OCI-LY7 (cell line): Measurements from ENCODE around the gene SEC14L1. TPM values are rescaled to one million over a fixed set of nuclear protein-coding genes. Genes with fewer than 3 reads are reported as not detected.

Experiments used
- BruUV-seq: library from RNA; stranded (reverse); fragments of 400-500 nt; replicated peaks from 2 replicates; lab custom pipeline; 2021; lab: Mats Ljungman, UMichigan
- CTCF ChIA-PET: fragments of 300-600 bp; sonication (Branson Sonifier 250); formaldehyde crosslinking; loops from one replicate; lab custom pipeline; 2022; ENCODE audit warnings: antibody characterized with exemption; ENCODE audit not compliant: unreplicated experiment; lab: Charles Lee
- POLR2A ChIA-PET: fragments of 300-600 bp; sonication (Branson Sonifier 250); formaldehyde crosslinking; loops from one replicate; lab custom pipeline; 2022; ENCODE audit warnings: antibody characterized with exemption; lab: Charles Lee
- DNase-seq: peaks from one replicate; pipeline ENCODE4 v3.0.0-alpha.2; 2015; ENCODE audit warnings: low spot score
- H2AFZ ChIP-seq: fragments of 200-600 bp; sonication (generic), shearing (Covaris generic); 2 replicates; pipeline ENCODE4 v1.6.1; 2014; ENCODE audit warnings: mild to moderate bottlenecking, antibody characterized with exemption, low read length, moderate library complexity
- H3K27ac ChIP-seq: fragments of 200-600 bp; sonication (generic); 2 replicates; pipeline ENCODE4 v1.5.1; 2014; ENCODE audit warnings: mixed run types, low read depth, mild to moderate bottlenecking, moderate library complexity, low read length, inconsistent platforms; ENCODE audit not compliant: poor library complexity, severe bottlenecking
- H3K36me3 ChIP-seq: fragments of 200-600 bp; sonication (generic); 2 replicates; pipeline ENCODE4 v1.6.1; 2014; ENCODE audit warnings: mild to moderate bottlenecking, antibody characterized with exemption, low read length, moderate library complexity, mixed read lengths; ENCODE audit not compliant: insufficient read depth
- H3K4me1 ChIP-seq: fragments of 200-600 bp; sonication (generic); 2 replicates; pipeline ENCODE4 v1.5.1; 2014; ENCODE audit warnings: mild to moderate bottlenecking, low read length; ENCODE audit not compliant: insufficient read depth, poor library complexity, severe bottlenecking
- H3K4me2 ChIP-seq: fragments of 200-600 bp; sonication (generic); 2 replicates; pipeline ENCODE4 v1.6.1; 2014; ENCODE audit warnings: mild to moderate bottlenecking, low read length
- H3K4me3 ChIP-seq: fragments of 200-600 bp; sonication (generic); 2 replicates; pipeline ENCODE4 v1.5.1; 2014; ENCODE audit warnings: mild to moderate bottlenecking, low read depth, low read length; ENCODE audit not compliant: poor library complexity, severe bottlenecking
- H3K79me2 ChIP-seq: fragments of 200-600 bp; sonication (generic); 2 replicates; pipeline ENCODE4 v1.6.1; 2016; ENCODE audit warnings: low read depth, mild to moderate bottlenecking, low read length, moderate library complexity, mixed read lengths; ENCODE audit not compliant: insufficient read depth
- H3K9me2 ChIP-seq: fragments of 200-600 bp; sonication (generic); 2 replicates; pipeline ENCODE4 v1.6.1; 2016; ENCODE audit warnings: mild to moderate bottlenecking, low read length, mixed read lengths; ENCODE audit not compliant: insufficient read depth
- H3K9me3 ChIP-seq: fragments of 200-600 bp; sonication (generic); 2 replicates; pipeline ENCODE4 v1.6.1; 2014; ENCODE audit warnings: mild to moderate bottlenecking, mixed run types, low read length, mixed read lengths
- H4K20me1 ChIP-seq: fragments of 200-600 bp; sonication (generic); 2 replicates; pipeline ENCODE4 v1.6.1; 2014; ENCODE audit warnings: mild to moderate bottlenecking, antibody characterized with exemption, low read length, moderate library complexity, mixed read lengths; ENCODE audit not compliant: insufficient read depth
- CTCF ChIP-seq: fragments of 200-600 bp; sonication (generic); conservative IDR thresholded peaks from 2 replicates; pipeline ENCODE4 v1.5.1; 2014; ENCODE audit warnings: mild to moderate bottlenecking, antibody characterized with exemption, low read length, moderate library complexity, mixed read lengths
- EZH2phosphoT487 ChIP-seq: fragments of 200-600 bp; sonication (generic); IDR thresholded peaks from 2 replicates; pipeline ENCODE4 v1.6.1; 2018; ENCODE audit warnings: low read depth, borderline replicate concordance, mild to moderate bottlenecking, mixed run types, antibody characterized with exemption, low read length, moderate library complexity, mixed read lengths
- intact Hi-C: fragments of 100-400 bp; cut with micrococcal nuclease; formaldehyde crosslinking; loops from one replicate; pipeline ENCODE4 v1.10.0; 2022; ENCODE audit not compliant: unreplicated experiment
- total RNA-seq, 2 experiments: library from RNA; depleted of rRNA in 1 of 2; stranded (reverse); fragments of >200 nt in 1 of 2; shearing (Covaris generic) in 1 of 2; gene quantifications; 2 replicates each; pipeline ENCODE4 v1.2.3, GENCODE V29; 2014 to 2022

The SEC14L1 gene
- total RNA-seq, 2 experiments from 2014 or later: 137 to 227 TPM

- TF ChIP-seq EZH2phosphoT487 (no peak), CTCF (no peak)
- no peaks in the 10 kb centered on the region for H3K79me2 ChIP-seq
- H3K9me3 ChIP-seq: no peaks in the 10 kb centered on the region
- H3K4me3 ChIP-seq: no peak overlapping the region
- no peaks in the 10 kb centered on the region for H3K9me2 ChIP-seq
- DNase-seq: peak; percentile 62
- no peaks in the 10 kb centered on the region for H4K20me1 ChIP-seq
- H3K4me1 ChIP-seq: peaks cover 18% of the 10 kb centered on the region
- POLR2A ChIA-PET: no interaction called here
- no peak overlapping the region for H2AFZ ChIP-seq
- intact Hi-C loops: no loop called here
- CTCF ChIA-PET: interaction anchor here (0.6 kb wide), 1 partner anchor 194 kb away, joined by 3 read pairs; no protein-coding TSS in a partner anchor
- H3K36me3 ChIP-seq: no peaks in the 10 kb centered on the region
- no TSS peak for BruUV-seq
- H3K4me2 ChIP-seq: peak overlapping the region; percentile 11
- no peak overlapping the region for H3K27ac ChIP-seq
Observed at GRCh38 chr17:77233635-77234334, 93.0 kb downstream of the SEC14L1 start.

- Histone ChIP-seq H3K4me1 (peaks cover 18% of the 10 kb centered on the region), H3K27ac (no peak overlapping the region), H3K9me2 (no peaks in the 10 kb centered on the region), H3K4me2 (no peak overlapping the region), H3K79me2 (no peaks in the 10 kb centered on the region), H4K20me1 (no peaks in the 10 kb centered on the region), H3K9me3 (no peaks in the 10 kb centered on the region), H3K36me3 (no peaks in the 10 kb centered on the region), H3K4me3 (no peak overlapping the region), H2AFZ (no peak overlapping the region)
- intact Hi-C loops: no loop called here
- DNase-seq: no peak
- TF ChIP-seq EZH2phosphoT487 (no peak), CTCF (no peak)
- POLR2A ChIA-PET: interaction anchor here (0.9 kb wide), 1 partner anchor 151 kb away, joined by 3 read pairs; no protein-coding TSS in a partner anchor
- BruUV-seq: no TSS peak
- CTCF ChIA-PET: no interaction called here
Observed at GRCh38 chr17:77234695-77235094, 93.9 kb downstream of the SEC14L1 start.

DNA sequence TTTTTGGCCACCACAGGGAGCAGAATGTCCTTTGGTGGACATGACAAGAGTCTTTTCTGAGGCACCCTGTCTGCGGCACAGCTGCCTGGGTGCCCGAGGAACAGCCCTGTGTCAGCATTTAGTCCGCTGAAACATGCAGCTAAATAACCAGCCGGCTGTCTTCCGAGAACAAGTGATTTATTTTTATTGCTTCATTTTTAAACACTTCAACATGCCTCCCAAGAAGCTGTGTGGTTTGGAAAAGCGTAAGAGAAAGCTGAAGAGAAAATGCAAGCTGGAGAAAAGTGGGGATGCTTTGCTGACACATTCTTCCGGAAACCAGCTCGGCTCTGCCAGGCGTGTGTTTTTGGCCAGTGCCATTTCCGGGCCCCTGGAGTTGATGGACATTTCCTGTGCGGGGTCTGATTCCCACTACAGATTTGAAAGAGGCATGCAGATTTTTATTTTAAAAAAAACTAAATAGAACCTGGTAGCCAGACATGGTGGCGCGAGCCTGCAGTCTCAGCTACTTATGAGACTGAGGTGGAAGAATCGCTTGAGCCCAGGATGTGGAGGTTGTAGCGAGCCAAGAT is 94.7 kb downstream of the SEC14L1 start:
- no peak for DNase-seq
- CTCF ChIA-PET: no interaction called here
- BruUV-seq: no TSS peak

More for the DNA sequence above, 94.7 kb downstream of the SEC14L1 start:
- Histone ChIP-seq H3K27ac (no peak overlapping the region), H3K4me3 (no peak overlapping the region), H3K4me1 (peaks cover 18% of the 10 kb centered on the region), H3K9me3 (no peaks in the 10 kb centered on the region), H3K36me3 (no peaks in the 10 kb centered on the region), H3K79me2 (no peaks in the 10 kb centered on the region), H2AFZ (no peak overlapping the region), H4K20me1 (no peaks in the 10 kb centered on the region), H3K4me2 (peak overlapping the region; percentile 3; the same call in 1 of the 2 replicates), H3K9me2 (no peaks in the 10 kb centered on the region)
- intact Hi-C loops: no loop called here
- POLR2A ChIA-PET: no interaction called here
- no peak for TF ChIP-seq EZH2phosphoT487
- no peak for TF ChIP-seq CTCF
